GM12878 (cell line): Measurements from ENCODE around the gene WWTR1. TPM values are rescaled to one million over a fixed set of nuclear protein-coding genes. Genes with fewer than 3 reads are reported as not detected.

ENCODE experiments used
- ATAC-seq: fragments of 200-7000 bp; cut with Tn5 transposase; 3 replicates; pipeline ENCODE4 v1.9.1; 2020; ENCODE audit warnings: mild to moderate bottlenecking, moderate library complexity
- BruUV-seq: library from RNA; stranded (reverse); fragments of 400-500 nt; replicated peaks from 2 replicates; lab custom pipeline; 2021; lab: Mats Ljungman, UMichigan
- CTCF ChIA-PET: fragments of 300-600 bp; sonication (Branson Sonifier 250); formaldehyde crosslinking; extraction: SDS; loops from one replicate; lab custom pipeline; 2021; ENCODE audit warnings: inconsistent platforms; lab: Yijun Ruan, JAX
- POLR2A ChIA-PET: fragments of 350-600 bp; formaldehyde crosslinking; extraction: SDS; loops from one replicate; lab custom pipeline; 2021; ENCODE audit warnings: inconsistent platforms; lab: Charles Lee
- RAD21 ChIA-PET: fragments of 300-600 bp; sonication (Branson Sonifier 250); formaldehyde crosslinking; loops from one replicate; lab custom pipeline; 2023; ENCODE audit warnings: antibody characterized with exemption; ENCODE audit not compliant: unreplicated experiment; lab: Charles Lee
- SMC1A ChIA-PET: fragments of 300-600 bp; sonication (Branson Sonifier 250); formaldehyde crosslinking; loops from one replicate; lab custom pipeline; 2023; ENCODE audit not compliant: unreplicated experiment, uncharacterized antibody; lab: Charles Lee
- DNase-seq: peaks from one replicate; pipeline ENCODE4 v3.0.0-alpha.2; 2011; ENCODE audit warnings: low read depth, low spot score
- FAIRE-seq: peaks from 3 replicates; lab custom pipeline; 2011; peaks lifted over from hg19 to GRCh38; lab: Jason Lieb, UNC
- H2AFZ ChIP-seq: 2 replicates; pipeline ENCODE4 v1.6.0; 2011; ENCODE audit warnings: low read depth, low read length, control low read depth; ENCODE audit not compliant: control insufficient read depth
- H3K27ac ChIP-seq: 2 replicates; pipeline ENCODE4 v1.5.1; 2011; ENCODE audit warnings: control low read depth; ENCODE audit not compliant: control insufficient read depth, insufficient read depth
- H3K27me3 ChIP-seq, 2 experiments: replicated peaks in 1 of 2; 2 replicates each; pipeline versions ENCODE4 v1.6.0 to v1.6.1; 2011; ENCODE audit warnings: low read length in 1 of 2; ENCODE audit not compliant: control insufficient read depth in 2 of 2, insufficient read depth in 2 of 2
- H3K36me3 ChIP-seq, 2 experiments: 2 replicates each; pipeline ENCODE4 v1.5.1; 2011; ENCODE audit warnings: low read length in 1 of 2; ENCODE audit not compliant: control insufficient read depth in 2 of 2, insufficient read depth in 2 of 2
- H3K4me1 ChIP-seq: 2 replicates; pipeline ENCODE4 v1.6.1; 2011; ENCODE audit warnings: mild to moderate bottlenecking, low read length, moderate library complexity, mixed read lengths; ENCODE audit not compliant: control insufficient read depth, insufficient read depth
- H3K4me2 ChIP-seq: 2 replicates; pipeline ENCODE4 v1.6.0; 2011; ENCODE audit warnings: control low read depth; ENCODE audit not compliant: control insufficient read depth, insufficient read depth
- H3K4me3 ChIP-seq: fragments of 200-600 bp; sonication (generic); 2 replicates; pipeline ENCODE4 v1.5.1; 2016
- H3K79me2 ChIP-seq: 2 replicates; pipeline ENCODE4 v1.6.0; 2011; ENCODE audit warnings: low read length; ENCODE audit not compliant: control insufficient read depth, insufficient read depth
- H3K9ac ChIP-seq: 2 replicates; pipeline ENCODE4 v1.8.0; 2011; ENCODE audit warnings: low read length, control low read depth, mixed read lengths; ENCODE audit not compliant: control insufficient read depth, insufficient read depth
- H3K9me3 ChIP-seq: replicated peaks from 3 replicates; pipeline ENCODE4 v1.5.1; 2011; ENCODE audit warnings: mild to moderate bottlenecking, low read length; ENCODE audit not compliant: control insufficient read depth, insufficient read depth
- H4K20me1 ChIP-seq: 2 replicates; pipeline ENCODE4 v1.6.0; 2011; ENCODE audit not compliant: control insufficient read depth, insufficient read depth
- ATF7 ChIP-seq: fragments of 450-650 bp; IDR thresholded peaks from 2 replicates; pipeline ENCODE4 v1.6.1; 2016; ENCODE audit warnings: low read depth, mild to moderate bottlenecking
- KDM1A ChIP-seq: fragments of 200-600 bp; sonication (generic); IDR thresholded peaks from 2 replicates; pipeline ENCODE4 v1.6.1; 2016; ENCODE audit warnings: borderline replicate concordance
- KLF5 ChIP-seq: fragments of 450-650 bp; IDR thresholded peaks from 2 replicates; pipeline ENCODE4 v1.6.1; 2014; ENCODE audit warnings: mild to moderate bottlenecking; ENCODE audit not compliant: partially characterized antibody
- NFIC ChIP-seq: IDR thresholded peaks from 2 replicates; pipeline ENCODE4 v1.6.1; 2012; ENCODE audit warnings: low read depth, mild to moderate bottlenecking, inconsistent platforms, low read length, moderate library complexity
- NFXL1 ChIP-seq: fragments of 450-650 bp; IDR thresholded peaks from 2 replicates; pipeline ENCODE4 v1.6.1; 2017; ENCODE audit warnings: antibody characterized with exemption, mild to moderate bottlenecking, borderline replicate concordance
- WGBS: methylation state at CpG from one replicate; pipeline ENCODE4 v1.1.6; 2016; ENCODE audit warnings: low lambda C conversion rate; ENCODE audit not compliant: insufficient replicate concordance, insufficient coverage; ENCODE audit errors: missing lambda C conversion rate; 5-methylcytosine and 5-hydroxymethylcytosine counted together
- in situ Hi-C: fragments of 300-500 bp; cut with MboI; formaldehyde crosslinking; loops from 9 replicates; pipeline ENCODE4 v1.14.3; 2018; ENCODE audit warnings: mixed read lengths
- intact Hi-C: fragments of 100-400 bp; cut with micrococcal nuclease; formaldehyde crosslinking; loops from one replicate; pipeline ENCODE4 v1.14.2; 2022; ENCODE audit not compliant: unreplicated experiment
- polyA plus RNA-seq, 11 experiments: library from polyadenylated mRNA; depleted of rRNA in 4 of 11; unstranded in 6 of 11; stranded (reverse) in 5 of 11; fragments of >200 nt; fragmentation: Nextera tagmentation in 4 of 11; fragmentation: Illumina TruSeq in 1 of 11; extraction: Ambion mirVana in 4 of 11; extraction: Trizol in 1 of 11; gene quantifications; 1 replicate in 1 of 11; 2 replicates in 10 of 11; pipeline versions ENCODE4 v1.2.1 to v1.2.3, GENCODE V29; 2011 to 2016; ENCODE audit warnings: inconsistent platforms in 2 of 11, missing spikeins in 2 of 11, low read depth in 1 of 11
- total RNA-seq, 4 experiments: library from RNA; depleted of rRNA in 3 of 4; stranded (reverse); fragments of >200 nt in 3 of 4; fragmentation: Illumina TruSeq in 1 of 4; extraction: Trizol in 1 of 4; gene quantifications; 2 replicates each; pipeline versions ENCODE4 v1.2.1 to v1.2.3, GENCODE V29; 2013 to 2021
- TF ChIP-seq, protein P1 (sequence below): fragments of 450-650 bp; IDR thresholded peaks from 2 replicates; pipeline ENCODE4 v1.6.1; 2018; ENCODE audit warnings: mild to moderate bottlenecking, low read depth, moderate library complexity; ENCODE audit not compliant: partially characterized antibody

Gene WWTR1
- total and polyA plus RNA-seq, 10 of the 15 experiments (the other 5 are each of a cell fraction or from before 2014, with no cell fraction given), result 2.5 to 18.5 (median 5.8) TPM

GRCh38 chr3:149511040-149511626, 146.7 kb downstream of the WWTR1 start:
- 61% methylated on average over 3 of the region's 3 CpGs for WGBS
- CTCF ChIA-PET, result interaction anchor here (0.8 to 11.4 kb wide), 10 partner anchors 21 to 782 kb away, joined by 3 to 222 read pairs (median 4); partner anchors contain the start of gene WWTR1
- in situ Hi-C loops, result loop anchor here (25.0 kb wide), 1 partner anchor 676 kb away; no protein-coding TSS in a partner anchor

More at GRCh38 chr3:149511040-149511626, 146.7 kb downstream of the WWTR1 start:
- Histone ChIP-seq H3K27me3 (no peaks in the 10 kb centered on the region), H2AFZ (no peak overlapping the region), H3K4me1 (no peaks in the 10 kb centered on the region; the same call in 1 of the 2 replicates), H3K9ac (no peak overlapping the region), H3K79me2 (no peaks in the 10 kb centered on the region), H3K4me3 (no peak overlapping the region), H3K27ac (no peak overlapping the region), H3K4me2 (no peak overlapping the region), H3K36me3 (no peaks in the 10 kb centered on the region), H4K20me1 (no peaks in the 10 kb centered on the region), H3K9me3 (no peaks in the 10 kb centered on the region)
- ChIA-PET RAD21 (interaction anchor here (3.8 kb wide), 1 partner anchor 260 kb away, joined by 37 read pairs; no protein-coding TSS in a partner anchor), SMC1A (interaction anchor here (1.3 to 7.2 kb wide), 6 partner anchors 9 to 297 kb away, joined by 3 to 86 read pairs (median 12); partner anchors contain the start of gene COMMD2), POLR2A (interaction anchor here (0.6 kb wide), 1 partner anchor 204 kb away, joined by 3 read pairs; no protein-coding TSS in a partner anchor)
- DNase-seq (no peak), FAIRE-seq (no peak), ATAC-seq (no peak)
- no TSS peak for BruUV-seq
- intact Hi-C loops, result no loop called here
- no peak for TF ChIP-seq KDM1A
- no peak for TF ChIP-seq NFIC
- no peak for TF ChIP-seq KLF5
- TF ChIP-seq ATF7, result no peak
- TF ChIP-seq, protein P1, sequence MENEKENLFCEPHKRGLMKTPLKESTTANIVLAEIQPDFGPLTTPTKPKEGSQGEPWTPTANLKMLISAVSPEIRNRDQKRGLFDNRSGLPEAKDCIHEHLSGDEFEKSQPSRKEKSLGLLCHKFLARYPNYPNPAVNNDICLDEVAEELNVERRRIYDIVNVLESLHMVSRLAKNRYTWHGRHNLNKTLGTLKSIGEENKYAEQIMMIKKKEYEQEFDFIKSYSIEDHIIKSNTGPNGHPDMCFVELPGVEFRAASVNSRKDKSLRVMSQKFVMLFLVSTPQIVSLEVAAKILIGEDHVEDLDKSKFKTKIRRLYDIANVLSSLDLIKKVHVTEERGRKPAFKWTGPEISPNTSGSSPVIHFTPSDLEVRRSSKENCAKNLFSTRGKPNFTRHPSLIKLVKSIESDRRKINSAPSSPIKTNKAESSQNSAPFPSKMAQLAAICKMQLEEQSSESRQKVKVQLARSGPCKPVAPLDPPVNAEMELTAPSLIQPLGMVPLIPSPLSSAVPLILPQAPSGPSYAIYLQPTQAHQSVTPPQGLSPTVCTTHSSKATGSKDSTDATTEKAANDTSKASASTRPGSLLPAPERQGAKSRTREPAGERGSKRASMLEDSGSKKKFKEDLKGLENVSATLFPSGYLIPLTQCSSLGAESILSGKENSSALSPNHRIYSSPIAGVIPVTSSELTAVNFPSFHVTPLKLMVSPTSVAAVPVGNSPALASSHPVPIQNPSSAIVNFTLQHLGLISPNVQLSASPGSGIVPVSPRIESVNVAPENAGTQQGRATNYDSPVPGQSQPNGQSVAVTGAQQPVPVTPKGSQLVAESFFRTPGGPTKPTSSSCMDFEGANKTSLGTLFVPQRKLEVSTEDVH, result no peak
- TF ChIP-seq NFXL1, result no peak
